ENCODE results near the gene SLC20A1.

DNA sequence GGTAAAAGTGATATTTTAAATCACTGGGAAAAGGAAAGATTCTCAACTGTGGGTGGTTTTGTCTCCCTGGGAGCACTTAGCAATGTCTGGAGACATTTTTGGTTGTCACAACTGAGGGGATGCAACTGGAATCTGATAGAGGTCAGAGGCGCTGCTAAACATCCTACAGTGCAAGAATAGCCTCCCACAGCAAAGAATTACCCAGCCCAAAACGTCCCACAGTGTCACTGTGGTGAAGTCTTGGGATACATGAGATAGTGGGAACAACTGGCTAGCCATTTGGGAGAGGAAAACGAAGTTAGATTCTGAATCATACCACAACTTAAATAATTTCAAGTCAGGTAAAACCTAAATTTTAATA is 38.7 kb downstream of the SLC20A1 start:
- TF ChIP-seq, protein P1, sequence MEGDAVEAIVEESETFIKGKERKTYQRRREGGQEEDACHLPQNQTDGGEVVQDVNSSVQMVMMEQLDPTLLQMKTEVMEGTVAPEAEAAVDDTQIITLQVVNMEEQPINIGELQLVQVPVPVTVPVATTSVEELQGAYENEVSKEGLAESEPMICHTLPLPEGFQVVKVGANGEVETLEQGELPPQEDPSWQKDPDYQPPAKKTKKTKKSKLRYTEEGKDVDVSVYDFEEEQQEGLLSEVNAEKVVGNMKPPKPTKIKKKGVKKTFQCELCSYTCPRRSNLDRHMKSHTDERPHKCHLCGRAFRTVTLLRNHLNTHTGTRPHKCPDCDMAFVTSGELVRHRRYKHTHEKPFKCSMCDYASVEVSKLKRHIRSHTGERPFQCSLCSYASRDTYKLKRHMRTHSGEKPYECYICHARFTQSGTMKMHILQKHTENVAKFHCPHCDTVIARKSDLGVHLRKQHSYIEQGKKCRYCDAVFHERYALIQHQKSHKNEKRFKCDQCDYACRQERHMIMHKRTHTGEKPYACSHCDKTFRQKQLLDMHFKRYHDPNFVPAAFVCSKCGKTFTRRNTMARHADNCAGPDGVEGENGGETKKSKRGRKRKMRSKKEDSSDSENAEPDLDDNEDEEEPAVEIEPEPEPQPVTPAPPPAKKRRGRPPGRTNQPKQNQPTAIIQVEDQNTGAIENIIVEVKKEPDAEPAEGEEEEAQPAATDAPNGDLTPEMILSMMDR (IDR thresholded peaks at IDR 0.05) = no peak
- TF ChIP-seq POLR2AphosphoS5 (IDR thresholded peaks at IDR 0.05) = no peak
- TF ChIP-seq EP300 (IDR thresholded peaks at IDR 0.05) = no peak
- no peak for TF ChIP-seq POLR2A (IDR thresholded peaks at IDR 0.05)

Measured in gastroesophageal sphincter (tissue), 3 donors.